Measurements from ENCODE around the gene MIXL1.

Gene MIXL1

GRCh38 chr1:226203240-226203639, 20.2 kb upstream of the MIXL1 start:
- TF ChIP-seq CTCF (IDR thresholded peaks at IDR 0.05; ENCODE audit: borderline replicate concordance, control extremely low read depth, extremely low read depth, insufficient read depth, missing control alignments) = no peak
- DNase-seq (ENCODE audit: low spot score) = no peak
- in situ Hi-C loops (cut with MboI; ENCODE audit: low sequenced_read_pairs, unreplicated experiment) = no loop called here

- TF ChIP-seq CTCF (IDR thresholded peaks at IDR 0.05; ENCODE audit: borderline replicate concordance, control extremely low read depth, extremely low read depth, insufficient read depth, missing control alignments) = no peak
- DNase-seq (ENCODE audit: low spot score) = no peak
- in situ Hi-C loops (cut with MboI; ENCODE audit: low sequenced_read_pairs, unreplicated experiment) = no loop called here
These were observed 19.8 kb upstream of the MIXL1 start for GRCh38 chr1:226203655-226204054.

- DNase-seq (ENCODE audit: low spot score) = no peak
- TF ChIP-seq CTCF (IDR thresholded peaks at IDR 0.05; ENCODE audit: borderline replicate concordance, control extremely low read depth, extremely low read depth, insufficient read depth, missing control alignments) = no peak
- in situ Hi-C loops (cut with MboI; ENCODE audit: low sequenced_read_pairs, unreplicated experiment) = no loop called here
These were observed 19.3 kb upstream of the MIXL1 start for GRCh38 chr1:226204198-226204597.

GRCh38 chr1:226207048-226207447, 16.4 kb upstream of the MIXL1 start:
- in situ Hi-C loops (cut with MboI; ENCODE audit: low sequenced_read_pairs, unreplicated experiment) = no loop called here
- DNase-seq (ENCODE audit: low spot score) = no peak
- no peak for TF ChIP-seq CTCF (IDR thresholded peaks at IDR 0.05; ENCODE audit: borderline replicate concordance, control extremely low read depth, extremely low read depth, insufficient read depth, missing control alignments)

GRCh38 chr1:226209307-226210059, 14.0 kb upstream of the MIXL1 start:
- no peak for TF ChIP-seq CTCF (IDR thresholded peaks at IDR 0.05; ENCODE audit: borderline replicate concordance, control extremely low read depth, extremely low read depth, insufficient read depth, missing control alignments)
- in situ Hi-C loops (cut with MboI; ENCODE audit: low sequenced_read_pairs, unreplicated experiment) = no loop called here
- no peak for DNase-seq (ENCODE audit: low spot score)

- in situ Hi-C loops (cut with MboI; ENCODE audit: low sequenced_read_pairs, unreplicated experiment) = no loop called here
- DNase-seq (ENCODE audit: low spot score) = no peak
- no peak for TF ChIP-seq CTCF (IDR thresholded peaks at IDR 0.05; ENCODE audit: borderline replicate concordance, control extremely low read depth, extremely low read depth, insufficient read depth, missing control alignments)
These were observed 12.8 kb upstream of the MIXL1 start for GRCh38 chr1:226210571-226211176.
